OCI-LY3 (cell line): Measurements from ENCODE around the gene ARL6IP4.

Source experiments
- EZH2phosphoT487 ChIP-seq: fragments of 200-600 bp; shearing (Covaris generic); IDR thresholded peaks from 2 replicates; pipeline ENCODE4 v1.6.1; 2018; ENCODE audit warnings: antibody characterized with exemption, mixed run types, low read depth
- TF ChIP-seq, protein P1 (sequence below): fragments of 200-600, 300-600 bp; sonication (generic); IDR thresholded peaks from 2 replicates; pipeline ENCODE4 v1.5.1; 2014; ENCODE audit warnings: antibody characterized with exemption, low read length, low read depth

DNA sequence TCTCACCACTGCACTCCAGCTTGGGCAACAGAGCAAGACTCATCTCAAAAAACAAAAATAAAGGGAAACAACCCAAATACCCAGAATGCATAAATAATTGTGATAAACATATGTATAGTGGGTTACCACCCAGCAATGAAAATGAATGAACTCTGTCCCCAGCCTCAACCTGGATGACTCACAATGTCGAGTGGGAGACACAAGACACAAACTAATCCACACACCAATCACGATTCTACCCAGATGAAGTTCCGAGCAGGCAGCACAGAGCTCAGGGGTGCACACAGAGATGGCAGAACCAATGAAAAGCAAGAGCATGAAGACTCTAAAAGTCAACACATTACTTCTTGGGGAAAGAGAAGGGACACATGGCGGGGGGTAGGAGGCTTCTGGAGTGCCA, 41.4 kb upstream of the ARL6IP4 start:
- TF ChIP-seq, protein P1, sequence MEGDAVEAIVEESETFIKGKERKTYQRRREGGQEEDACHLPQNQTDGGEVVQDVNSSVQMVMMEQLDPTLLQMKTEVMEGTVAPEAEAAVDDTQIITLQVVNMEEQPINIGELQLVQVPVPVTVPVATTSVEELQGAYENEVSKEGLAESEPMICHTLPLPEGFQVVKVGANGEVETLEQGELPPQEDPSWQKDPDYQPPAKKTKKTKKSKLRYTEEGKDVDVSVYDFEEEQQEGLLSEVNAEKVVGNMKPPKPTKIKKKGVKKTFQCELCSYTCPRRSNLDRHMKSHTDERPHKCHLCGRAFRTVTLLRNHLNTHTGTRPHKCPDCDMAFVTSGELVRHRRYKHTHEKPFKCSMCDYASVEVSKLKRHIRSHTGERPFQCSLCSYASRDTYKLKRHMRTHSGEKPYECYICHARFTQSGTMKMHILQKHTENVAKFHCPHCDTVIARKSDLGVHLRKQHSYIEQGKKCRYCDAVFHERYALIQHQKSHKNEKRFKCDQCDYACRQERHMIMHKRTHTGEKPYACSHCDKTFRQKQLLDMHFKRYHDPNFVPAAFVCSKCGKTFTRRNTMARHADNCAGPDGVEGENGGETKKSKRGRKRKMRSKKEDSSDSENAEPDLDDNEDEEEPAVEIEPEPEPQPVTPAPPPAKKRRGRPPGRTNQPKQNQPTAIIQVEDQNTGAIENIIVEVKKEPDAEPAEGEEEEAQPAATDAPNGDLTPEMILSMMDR: no peak
- TF ChIP-seq EZH2phosphoT487: no peak
